Body of pancreas (tissue), 4 donors: Measurements from ENCODE around the gene PDIA2. TPM values are rescaled to one million over a fixed set of nuclear protein-coding genes. Genes with fewer than 3 reads are reported as not detected.
A peak's percentile ranks its signal among the peaks of the same experiment; 100 is the strongest.

Source experiments
- ATAC-seq: fragments of 150-250 bp; one replicate; pipeline ENCODE4 v1.9.1; 2016
- DNase-seq, 4 donors: peaks; one replicate each; pipeline ENCODE4 v3.0.0-alpha.2; 2019
- H3K27ac ChIP-seq, 4 donors: fragments of 200-600 bp; sonication (generic); 1 replicate in 3 of 4; 2 replicates in 1 of 4; pipeline versions ENCODE4 v1.5.1 to v1.6.1; 2016 to 2019; ENCODE audit warnings: mild to moderate bottlenecking in 1 of 4, mixed read lengths in 1 of 4, moderate library complexity in 1 of 4
- H3K27me3 ChIP-seq, 2 donors: fragments of 200-600 bp; sonication (generic); one replicate each; pipeline ENCODE4 v1.6.0; 2016; ENCODE audit warnings: mild to moderate bottlenecking in 1 of 2
- H3K36me3 ChIP-seq, 2 donors: fragments of 200-600 bp; sonication (generic); replicated peaks in 1 of 2; 2 replicates each; pipeline ENCODE4 v1.5.1; 2016; ENCODE audit warnings: low read depth in 2 of 2; ENCODE audit not compliant: insufficient read depth in 1 of 2
- H3K4me1 ChIP-seq: fragments of 200-600 bp; sonication (generic); one replicate; pipeline ENCODE4 v1.6.0; 2016
- H3K4me3 ChIP-seq, 2 donors: fragments of 200-600 bp; sonication (generic); 1 replicate in 1 of 2; 2 replicates in 1 of 2; pipeline ENCODE4 v1.5.1; 2016 to 2019
- H3K9me3 ChIP-seq, 3 donors: fragments of 200-600 bp; sonication (generic); 1 replicate in 2 of 3; 2 replicates in 1 of 3; pipeline ENCODE4 v1.5.1; 2016
- CTCF ChIP-seq, 7 experiments: fragments of 450-650 bp in 4 of 7; fragments of 200-600 bp in 3 of 7; sonication (generic) in 3 of 7; IDR thresholded peaks; one replicate each; pipeline ENCODE4 v1.5.1; 2016 to 2019; ENCODE audit warnings: antibody characterized with exemption in 7 of 7
- POLR2A ChIP-seq, 3 donors: fragments of 450-650 bp; IDR thresholded peaks; one replicate each; pipeline ENCODE4 v1.6.1; 2016; ENCODE audit warnings: antibody characterized with exemption in 3 of 3, mild to moderate bottlenecking in 2 of 3
- WGBS, 2 donors: methylation state at CpG; one replicate each; pipeline ENCODE4 v1.1.5; 2017; 5-methylcytosine and 5-hydroxymethylcytosine counted together
- intact Hi-C: fragments of 100-400 bp; cut with DNase I; formaldehyde crosslinking; loops from one replicate; pipeline ENCODE4 v1.15.1; 2023
- total RNA-seq, 2 donors: library from RNA; depleted of rRNA; stranded (reverse); fragments of >200 nt; gene quantifications; one replicate each; pipeline ENCODE4 v1.1.0, GENCODE V29; 2016

The PDIA2 gene
- total RNA-seq, 2 donors from 2014 or later = 517 to 2,271 TPM

- H3K4me3 ChIP-seq = no peak overlapping the region
- no peaks in the 10 kb centered on the region for H3K36me3 ChIP-seq
- no peaks in the 10 kb centered on the region for H3K27me3 ChIP-seq
- peak overlapping the region; percentile 77 to 84 (median 82) for H3K27ac ChIP-seq
- DNase-seq (peak in 1 of 4 donors; percentile 38), ATAC-seq (peak; percentile 15)
- WGBS, 2 donors = 43 to 60% methylated on average over 1 to 21 of the region's 24 CpGs
- TF ChIP-seq POLR2A (IDR thresholded peaks at IDR 0.05) = no peak
- TF ChIP-seq CTCF (IDR thresholded peaks at IDR 0.05) = no peak
- H3K4me1 ChIP-seq = peaks cover 44% of the 10 kb centered on the region
- no peaks in the 10 kb centered on the region for H3K9me3 ChIP-seq
- intact Hi-C loops = no loop called here
These were observed 13.7 kb upstream of the PDIA2 start for GRCh38 chr16:269061-269796.

GRCh38 chr16:270381-271255 lies 12.3 kb upstream of the PDIA2 start:
- intact Hi-C loops = no loop called here
- Histone ChIP-seq H3K9me3 (no peaks in the 10 kb centered on the region), H3K36me3 (no peaks in the 10 kb centered on the region), H3K4me1 (peaks cover 56% of the 10 kb centered on the region), H3K27me3 (no peaks in the 10 kb centered on the region), H3K4me3 (no peak overlapping the region), H3K27ac (peak overlapping the region; percentile 2 to 84 (median 79))
- DNase-seq (no peak), ATAC-seq (no peak)
- TF ChIP-seq CTCF (IDR thresholded peaks at IDR 0.05) (no peak), POLR2A (IDR thresholded peaks at IDR 0.05) (no peak)
- 84% methylated on average over 27 of the region's 34 CpGs; no CpG with 5 or more reads in 1 of the 2 donors for WGBS, 2 donors

- peaks cover 62% of the 10 kb centered on the region for H3K4me1 ChIP-seq
- no peaks in the 10 kb centered on the region for H3K27me3 ChIP-seq
- TF ChIP-seq CTCF (IDR thresholded peaks at IDR 0.05) (no peak), POLR2A (IDR thresholded peaks at IDR 0.05) (no peak)
- no peaks in the 10 kb centered on the region for H3K9me3 ChIP-seq
- no peak overlapping the region for H3K4me3 ChIP-seq
- DNase-seq = no peak
- no peaks in the 10 kb centered on the region for H3K36me3 ChIP-seq
- ATAC-seq = no peak
- peak overlapping the region in 1 of 4 donors; percentile 44 for H3K27ac ChIP-seq
- intact Hi-C loops = no loop called here
- WGBS, 2 donors = 68% methylated on average over 25 to 36 of the region's 36 CpGs
These were observed 10.1 kb upstream of the PDIA2 start for GRCh38 chr16:272633-273546.

GRCh38 chr16:273547-274421 lies 9.2 kb upstream of the PDIA2 start:
- H3K9me3 ChIP-seq = no peaks in the 10 kb centered on the region
- no peak overlapping the region for H3K4me3 ChIP-seq
- intact Hi-C loops = no loop called here
- peak; percentile 67 for ATAC-seq
- WGBS, 2 donors = 35 to 41% methylated on average over 4 to 28 of the region's 30 CpGs
- peak overlapping the region in 1 of 4 donors; percentile 44 for H3K27ac ChIP-seq
- H3K36me3 ChIP-seq = no peaks in the 10 kb centered on the region
- DNase-seq = peak; percentile 67 to 79 (median 76)
- no peaks in the 10 kb centered on the region for H3K27me3 ChIP-seq
- TF ChIP-seq POLR2A (IDR thresholded peaks at IDR 0.05) (no peak), CTCF (IDR thresholded peaks at IDR 0.05) (no peak)
- H3K4me1 ChIP-seq = peaks cover 54% of the 10 kb centered on the region
